Ectodermal cell (in vitro differentiated cells): ENCODE results near the gene CPSF4. TPM values are rescaled to one million over a fixed set of nuclear protein-coding genes. Genes with fewer than 3 reads are reported as not detected.

Experiments used
- H3K27ac ChIP-seq: 2 replicates; pipeline ENCODE4 v1.7.0; 2013; ENCODE audit warnings: mild to moderate bottlenecking, low read depth, low read length; ENCODE audit not compliant: insufficient read depth, poor library complexity, severe bottlenecking
- H3K27me3 ChIP-seq: 2 replicates; pipeline ENCODE4 v1.7.0; 2013; ENCODE audit warnings: mild to moderate bottlenecking, low read length; ENCODE audit not compliant: insufficient read depth, control insufficient read depth, poor library complexity, severe bottlenecking
- H3K36me3 ChIP-seq: one replicate; pipeline ENCODE4 v1.7.0; 2013; ENCODE audit warnings: low read length; ENCODE audit not compliant: control insufficient read depth, insufficient read depth
- H3K4me1 ChIP-seq: one replicate; pipeline ENCODE4 v1.7.0; 2013; ENCODE audit warnings: low read length; ENCODE audit not compliant: control insufficient read depth, insufficient read depth
- H3K4me3 ChIP-seq: 2 replicates; pipeline ENCODE4 v1.7.0; 2013; ENCODE audit warnings: low read depth, low read length, control low read depth; ENCODE audit not compliant: insufficient read depth
- H3K9me3 ChIP-seq: 2 replicates; pipeline ENCODE4 v1.7.0; 2013; ENCODE audit warnings: mild to moderate bottlenecking, low read length, moderate library complexity; ENCODE audit not compliant: control insufficient read depth
- WGBS, 2 experiments: methylation state at CpG; one replicate each; pipeline ENCODE4 v1.1.7; 2013; ENCODE audit warnings: missing lambda C conversion rate in 2 of 2; 5-methylcytosine and 5-hydroxymethylcytosine counted together
- polyA plus RNA-seq, 4 experiments: library from polyadenylated mRNA; stranded (reverse); fragments of 50-300 nt; gene quantifications; one replicate each; pipeline ENCODE4 v1.2.3, GENCODE V29; 2013

CPSF4 gene
- polyA plus RNA-seq (2013, experiment 1 of 4): 94.1 TPM
- 94.8 TPM for polyA plus RNA-seq (2013, experiment 2 of 4)
- polyA plus RNA-seq (2013, experiment 3 of 4): 85.4 TPM
- polyA plus RNA-seq (2013, experiment 4 of 4): 95.3 TPM

DNA sequence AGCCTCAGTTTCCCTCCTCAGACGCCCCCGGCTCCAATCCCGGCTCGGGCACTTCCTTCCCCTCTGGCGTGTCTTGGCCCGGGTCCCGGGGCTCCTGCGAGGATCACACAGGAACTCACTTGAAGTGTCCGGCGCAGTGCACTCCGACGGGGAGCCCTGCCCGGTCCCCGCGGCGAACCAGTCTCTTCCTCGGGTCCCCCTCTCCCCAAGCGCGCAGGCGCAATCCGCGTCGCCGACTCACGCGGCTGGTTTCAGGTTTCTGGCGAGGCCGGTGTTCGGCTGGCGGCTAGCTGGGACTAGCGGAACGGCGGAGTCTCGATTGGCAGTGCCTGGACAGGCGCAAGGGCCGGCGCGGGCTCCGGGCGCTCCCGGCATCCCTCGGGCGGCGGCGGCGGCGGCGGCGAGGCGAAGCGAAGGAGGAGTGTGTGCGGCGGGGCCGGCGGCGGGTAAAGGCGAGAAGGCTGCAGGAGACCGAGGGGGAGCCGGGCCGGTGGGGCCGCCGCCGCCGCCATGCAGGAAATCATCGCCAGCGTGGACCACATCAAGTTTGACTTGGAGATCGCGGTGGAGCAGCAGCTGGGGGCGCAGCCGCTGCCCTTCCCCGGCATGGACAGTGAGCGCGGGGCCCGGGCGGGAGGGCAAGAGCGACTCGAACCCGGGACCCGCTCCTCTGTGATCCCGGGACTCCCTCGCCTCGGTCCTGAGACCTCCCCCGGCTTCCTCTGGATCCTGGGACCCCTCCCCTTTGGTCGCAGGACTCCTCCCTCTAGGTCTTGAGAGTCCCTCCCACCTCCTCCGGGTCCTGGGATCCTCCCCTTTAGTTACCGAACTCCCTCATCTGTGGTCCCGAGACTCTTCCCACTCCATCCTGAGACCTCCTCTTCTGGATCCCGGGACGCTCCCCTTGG, at the start of gene CPSF4, which contains the start of gene PTCD1:
TSS of gene CPSF4 (plus strand) at position 371 of the 908 bp plus-strand sequence. CDS start at position 511, 140 bp downstream.
TSS of gene PTCD1 (minus strand) at position 226 of the 908 bp plus-strand sequence. CDS start 3,556 bp downstream, outside the sequence.
- 0% methylated on average over 89 of the region's 89 CpGs for WGBS, 2 experiments
- Histone ChIP-seq H3K4me3 (peak within 1 kb of the TSS; percentile 91), H3K9me3 (no peaks in the 10 kb centered on the region), H3K27ac (peak within 1 kb of the TSS; percentile 86), H3K36me3 (peaks cover 25% of the 10 kb centered on the region), H3K4me1 (peaks cover 13% of the 10 kb centered on the region), H3K27me3 (no peaks in the 10 kb centered on the region)

DNA sequence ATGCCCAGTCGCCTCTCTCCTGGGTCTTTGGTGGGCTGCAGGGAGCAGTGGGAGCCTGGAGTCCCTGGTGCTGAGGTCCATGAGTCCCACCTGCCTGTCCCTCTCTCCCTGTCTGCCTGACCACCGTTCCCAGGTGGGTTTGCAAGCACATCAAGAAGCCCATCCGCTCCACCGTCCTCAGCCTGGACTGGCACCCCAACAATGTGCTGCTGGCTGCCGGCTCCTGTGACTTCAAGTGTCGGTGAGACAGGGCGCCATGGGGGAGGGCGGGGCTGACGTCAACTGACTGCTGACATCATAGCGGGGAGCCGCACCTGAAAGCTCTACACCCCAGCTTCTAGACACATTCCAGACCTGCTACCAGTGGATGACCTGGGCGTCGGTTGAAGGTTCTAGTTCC, 49.0 kb upstream of the CPSF4 start:
- H3K27me3 ChIP-seq: no peaks in the 10 kb centered on the region
- H3K4me3 ChIP-seq: no peak overlapping the region
- no peaks in the 10 kb centered on the region for H3K9me3 ChIP-seq
- no peak overlapping the region for H3K27ac ChIP-seq
- 94% methylated on average over 13 of the region's 13 CpGs for WGBS, 2 experiments
- peaks cover 10% of the 10 kb centered on the region for H3K4me1 ChIP-seq
- no peaks in the 10 kb centered on the region for H3K36me3 ChIP-seq

DNA sequence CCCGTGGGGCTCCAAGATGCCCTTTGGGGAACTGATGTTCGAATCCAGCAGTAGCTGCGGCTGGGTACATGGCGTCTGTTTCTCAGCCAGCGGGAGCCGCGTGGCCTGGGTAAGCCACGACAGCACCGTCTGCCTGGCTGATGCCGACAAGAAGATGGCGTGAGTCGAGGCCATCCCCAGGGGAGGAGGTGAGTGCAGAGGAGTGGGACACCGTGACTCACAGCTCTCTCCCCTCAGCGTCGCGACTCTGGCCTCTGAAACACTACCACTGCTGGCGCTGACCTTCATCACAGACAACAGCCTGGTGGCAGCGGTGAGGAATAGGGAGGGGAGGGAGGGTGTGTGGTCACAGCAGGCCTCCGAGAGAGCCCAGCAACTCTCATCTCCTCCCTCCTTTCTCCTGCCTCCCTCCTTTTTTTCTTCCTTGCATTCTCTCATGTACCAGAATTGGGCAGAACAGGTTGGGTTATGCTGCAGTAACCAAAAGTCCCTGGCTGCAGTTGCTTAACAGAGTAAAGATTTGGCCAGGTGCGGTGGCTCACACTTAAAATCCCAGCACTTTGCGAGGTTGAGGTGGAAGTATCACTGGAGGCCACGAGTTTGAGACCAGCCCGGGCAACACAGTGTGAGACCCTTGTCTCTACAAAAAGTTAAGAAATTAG, 47.7 kb upstream of the CPSF4 start:
- WGBS, 2 experiments: 93 to 94% methylated on average over 21 to 23 of the region's 23 CpGs
- H3K27ac ChIP-seq: no peak overlapping the region
- H3K9me3 ChIP-seq: no peaks in the 10 kb centered on the region
- peaks cover 3% of the 10 kb centered on the region for H3K36me3 ChIP-seq
- no peaks in the 10 kb centered on the region for H3K27me3 ChIP-seq
- H3K4me3 ChIP-seq: no peak overlapping the region
- H3K4me1 ChIP-seq: peaks cover 10% of the 10 kb centered on the region

DNA sequence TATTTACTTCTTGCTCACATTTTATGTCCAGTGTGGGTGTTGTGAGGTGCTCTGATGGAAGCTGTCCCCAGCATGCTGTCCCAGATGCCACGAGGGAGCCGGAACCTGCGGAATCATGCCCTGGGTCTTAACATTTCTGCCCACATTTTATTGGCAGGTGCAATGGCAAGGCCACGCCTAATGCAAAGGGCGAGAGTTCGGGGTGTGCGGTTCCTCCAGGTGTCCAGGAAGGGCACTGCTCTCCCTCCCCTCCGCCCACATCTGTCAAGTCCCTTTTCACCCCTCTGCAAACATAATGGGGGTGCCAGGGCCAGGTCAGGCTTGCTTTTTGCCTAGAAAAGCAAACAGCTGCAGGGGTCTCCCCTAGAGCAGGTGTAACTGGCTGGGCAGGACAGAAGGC, 46.7 kb upstream of the CPSF4 start:
- Histone ChIP-seq H3K4me3 (peak overlapping the region; percentile 66), H3K27me3 (no peaks in the 10 kb centered on the region), H3K27ac (no peak overlapping the region), H3K9me3 (no peaks in the 10 kb centered on the region), H3K36me3 (peaks cover 5% of the 10 kb centered on the region), H3K4me1 (peaks cover 10% of the 10 kb centered on the region)
- 89 to 90% methylated on average over 8 of the region's 8 CpGs for WGBS, 2 experiments

DNA sequence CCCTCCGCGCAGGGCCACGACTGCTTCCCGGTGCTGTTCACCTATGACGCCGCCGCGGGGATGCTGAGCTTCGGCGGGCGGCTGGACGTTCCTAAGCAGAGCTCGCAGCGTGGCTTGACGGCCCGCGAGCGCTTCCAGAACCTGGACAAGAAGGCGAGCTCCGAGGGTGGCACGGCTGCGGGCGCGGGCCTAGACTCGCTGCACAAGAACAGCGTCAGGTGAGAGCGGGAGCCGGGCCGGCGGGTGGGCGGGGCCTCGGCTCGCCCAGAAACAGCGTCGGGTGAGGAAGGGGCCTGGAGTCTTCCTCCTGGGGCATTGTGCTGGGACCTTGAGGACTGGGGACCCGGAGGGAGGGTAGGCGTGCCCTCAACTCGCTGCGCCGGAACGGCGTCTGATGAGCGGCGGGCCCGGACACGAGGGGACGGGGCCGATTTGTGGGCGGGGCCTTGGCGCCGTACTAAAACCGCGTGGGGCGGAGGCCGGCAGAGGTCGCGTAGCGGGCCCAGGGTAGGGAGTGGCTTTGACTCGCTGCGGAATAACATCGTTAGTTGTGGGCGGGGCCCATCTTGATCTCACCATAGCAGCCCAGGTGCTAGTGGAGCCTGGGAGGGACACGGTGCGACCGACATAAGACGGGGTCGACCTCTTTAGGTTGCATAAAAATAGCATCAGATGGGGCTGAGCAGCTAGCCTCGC, 45.9 kb upstream of the CPSF4 start:
- H3K4me3 ChIP-seq: peak overlapping the region; percentile 66

GRCh38 chr7:99393355-99394187, 45.2 kb upstream of the CPSF4 start:
- Histone ChIP-seq H3K27ac (peak overlapping the region; percentile 77), H3K4me3 (peak overlapping the region; percentile 66), H3K4me1 (peaks cover 10% of the 10 kb centered on the region), H3K27me3 (no peaks in the 10 kb centered on the region), H3K9me3 (no peaks in the 10 kb centered on the region), H3K36me3 (peaks cover 11% of the 10 kb centered on the region)
- WGBS, 2 experiments: 42% methylated on average over 30 of the region's 30 CpGs

More for the DNA sequence above, 45.9 kb upstream of the CPSF4 start:
- 1 to 2% methylated on average over 68 of the region's 68 CpGs for WGBS, 2 experiments
- no peaks in the 10 kb centered on the region for H3K27me3 ChIP-seq
- H3K36me3 ChIP-seq: peaks cover 11% of the 10 kb centered on the region
- peaks cover 10% of the 10 kb centered on the region for H3K4me1 ChIP-seq
- H3K27ac ChIP-seq: peak overlapping the region; percentile 77
- H3K9me3 ChIP-seq: no peaks in the 10 kb centered on the region

DNA sequence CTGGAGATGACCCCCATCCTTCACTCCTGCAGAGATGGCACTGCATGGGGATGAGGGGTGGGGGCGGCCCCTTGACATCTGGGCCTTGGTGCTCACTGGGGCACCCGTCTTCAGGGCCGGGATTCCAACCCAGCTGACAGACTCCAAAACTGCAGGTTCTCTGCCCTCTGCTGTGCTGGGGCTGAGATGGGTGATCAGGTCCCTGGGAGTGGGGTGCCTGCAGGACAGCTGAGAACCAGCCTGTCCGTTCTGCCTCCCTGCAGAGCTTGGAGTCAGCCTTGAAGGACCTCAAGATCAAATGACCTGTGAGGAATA, 44.6 kb upstream of the CPSF4 start:
- no peaks in the 10 kb centered on the region for H3K27me3 ChIP-seq
- 87 to 92% methylated on average over 4 of the region's 4 CpGs for WGBS, 2 experiments
- peaks cover 11% of the 10 kb centered on the region for H3K36me3 ChIP-seq

GRCh38 chr7:99395616-99396327, 43.0 kb upstream of the CPSF4 start:
- H3K9me3 ChIP-seq: no peaks in the 10 kb centered on the region
- 95 to 96% methylated on average over 14 of the region's 14 CpGs for WGBS, 2 experiments
- H3K4me3 ChIP-seq: no peak overlapping the region
- peaks cover 24% of the 10 kb centered on the region for H3K36me3 ChIP-seq
- H3K27ac ChIP-seq: no peak overlapping the region
- peaks cover 10% of the 10 kb centered on the region for H3K4me1 ChIP-seq
- no peaks in the 10 kb centered on the region for H3K27me3 ChIP-seq

More for the DNA sequence above, 44.6 kb upstream of the CPSF4 start:
- H3K27ac ChIP-seq: no peak overlapping the region
- H3K4me1 ChIP-seq: peaks cover 10% of the 10 kb centered on the region
- H3K4me3 ChIP-seq: no peak overlapping the region
- no peaks in the 10 kb centered on the region for H3K9me3 ChIP-seq
